ENCODE data around the gene TMEM220.

Gene TMEM220

DNA sequence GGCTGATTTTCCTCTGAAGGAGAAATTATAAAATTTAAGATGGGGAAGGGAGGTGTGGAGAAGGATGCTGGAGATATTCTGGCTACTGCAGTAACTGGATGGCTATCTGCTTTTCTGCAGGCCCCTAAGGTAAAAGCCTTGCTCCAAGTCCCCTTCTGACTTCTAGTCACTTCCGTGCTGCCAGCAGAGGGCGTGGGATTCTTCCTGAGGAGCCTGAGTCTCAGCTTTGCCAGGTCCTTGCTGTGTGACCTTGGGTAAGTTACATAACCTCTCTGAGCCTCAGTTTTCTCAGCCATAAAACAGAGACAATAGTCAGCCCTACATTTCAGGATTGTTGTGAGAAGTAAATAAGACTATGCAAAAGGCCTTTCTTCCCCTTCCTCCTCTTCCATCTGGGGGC lies 24.3 kb upstream of the TMEM220 start:
- Histone ChIP-seq H3K4me2 (ENCODE audit: low read depth, low read length) (no peak overlapping the region), H3K4me3 (ENCODE audit: low read length) (no peak overlapping the region), H3K9me2 (replicated peaks; ENCODE audit: insufficient read depth, low read length) (no peaks in the 10 kb centered on the region), H4K20me1 (ENCODE audit: insufficient read depth, low read length) (no peaks in the 10 kb centered on the region), H3K79me2 (ENCODE audit: low read length) (no peaks in the 10 kb centered on the region), H3K4me1 (ENCODE audit: low read length) (no peaks in the 10 kb centered on the region), H3K36me3 (replicated peaks; ENCODE audit: insufficient read depth, low read length) (no peaks in the 10 kb centered on the region), H3F3A (ENCODE audit: insufficient read depth, low read length) (no peaks in the 10 kb centered on the region), H3K27ac (ENCODE audit: low read length) (no peak overlapping the region), H2AFZ (ENCODE audit: low read length) (no peak overlapping the region), H3K9ac (ENCODE audit: low read length) (no peak overlapping the region), H3K27me3 (replicated peaks; ENCODE audit: insufficient read depth, low read length) (peaks cover 6% of the 10 kb centered on the region; the same call in 1 of the 2 replicates), H3K9me3 (replicated peaks; ENCODE audit: insufficient read depth, low read length) (no peaks in the 10 kb centered on the region)
- DNase-seq: peak; percentile 14
- TF ChIP-seq, protein P1, sequence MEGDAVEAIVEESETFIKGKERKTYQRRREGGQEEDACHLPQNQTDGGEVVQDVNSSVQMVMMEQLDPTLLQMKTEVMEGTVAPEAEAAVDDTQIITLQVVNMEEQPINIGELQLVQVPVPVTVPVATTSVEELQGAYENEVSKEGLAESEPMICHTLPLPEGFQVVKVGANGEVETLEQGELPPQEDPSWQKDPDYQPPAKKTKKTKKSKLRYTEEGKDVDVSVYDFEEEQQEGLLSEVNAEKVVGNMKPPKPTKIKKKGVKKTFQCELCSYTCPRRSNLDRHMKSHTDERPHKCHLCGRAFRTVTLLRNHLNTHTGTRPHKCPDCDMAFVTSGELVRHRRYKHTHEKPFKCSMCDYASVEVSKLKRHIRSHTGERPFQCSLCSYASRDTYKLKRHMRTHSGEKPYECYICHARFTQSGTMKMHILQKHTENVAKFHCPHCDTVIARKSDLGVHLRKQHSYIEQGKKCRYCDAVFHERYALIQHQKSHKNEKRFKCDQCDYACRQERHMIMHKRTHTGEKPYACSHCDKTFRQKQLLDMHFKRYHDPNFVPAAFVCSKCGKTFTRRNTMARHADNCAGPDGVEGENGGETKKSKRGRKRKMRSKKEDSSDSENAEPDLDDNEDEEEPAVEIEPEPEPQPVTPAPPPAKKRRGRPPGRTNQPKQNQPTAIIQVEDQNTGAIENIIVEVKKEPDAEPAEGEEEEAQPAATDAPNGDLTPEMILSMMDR (IDR thresholded peaks at IDR 0.05; ENCODE audit: low read length): peak; percentile 37
- TF ChIP-seq EZH2 (optimal IDR thresholded peaks at IDR 0.05; ENCODE audit: low read depth, low read length): no peak
- no peak for TF ChIP-seq EZH2phosphoT487 (IDR thresholded peaks at IDR 0.05; ENCODE audit: low read length)

GRCh38 chr17:10752696-10753095 lies 22.9 kb upstream of the TMEM220 start:
- Histone ChIP-seq H3K79me2 (ENCODE audit: low read length) (no peaks in the 10 kb centered on the region), H4K20me1 (ENCODE audit: insufficient read depth, low read length) (no peaks in the 10 kb centered on the region), H3K4me1 (ENCODE audit: low read length) (no peaks in the 10 kb centered on the region), H3K9me2 (replicated peaks; ENCODE audit: insufficient read depth, low read length) (no peaks in the 10 kb centered on the region), H3K4me3 (ENCODE audit: low read length) (no peak overlapping the region), H3K27me3 (replicated peaks; ENCODE audit: insufficient read depth, low read length) (peaks cover 6% of the 10 kb centered on the region; the same call in 1 of the 2 replicates), H3F3A (ENCODE audit: insufficient read depth, low read length) (no peaks in the 10 kb centered on the region), H3K9me3 (replicated peaks; ENCODE audit: insufficient read depth, low read length) (no peaks in the 10 kb centered on the region), H3K27ac (ENCODE audit: low read length) (no peak overlapping the region), H3K9ac (ENCODE audit: low read length) (no peak overlapping the region), H3K4me2 (ENCODE audit: low read depth, low read length) (no peak overlapping the region), H2AFZ (ENCODE audit: low read length) (no peak overlapping the region), H3K36me3 (replicated peaks; ENCODE audit: insufficient read depth, low read length) (no peaks in the 10 kb centered on the region)
- TF ChIP-seq EZH2 (optimal IDR thresholded peaks at IDR 0.05; ENCODE audit: low read depth, low read length): no peak
- TF ChIP-seq, protein P1 (IDR thresholded peaks at IDR 0.05; ENCODE audit: low read length): no peak
- no peak for TF ChIP-seq EZH2phosphoT487 (IDR thresholded peaks at IDR 0.05; ENCODE audit: low read length)
- no peak for DNase-seq

DNA sequence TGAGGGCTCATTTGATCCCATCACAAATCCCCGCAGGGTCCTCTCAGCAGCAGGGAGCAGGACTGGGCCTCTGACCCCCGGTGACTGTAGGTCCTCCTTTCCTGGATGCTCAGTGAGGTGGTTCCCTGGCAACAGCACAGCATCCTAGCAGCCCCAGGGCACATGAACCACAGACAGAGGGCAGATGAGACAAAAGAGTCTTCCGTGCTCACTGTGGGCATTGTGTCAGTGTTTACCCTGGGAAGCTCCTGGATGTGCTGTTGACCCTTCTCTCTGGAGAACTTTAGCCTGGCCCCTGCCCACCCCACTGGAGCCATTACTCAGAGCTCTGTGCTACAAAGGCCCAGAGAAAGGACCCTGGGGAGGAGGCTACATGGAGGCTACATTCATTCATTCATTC lies 21.7 kb upstream of the TMEM220 start:
- Histone ChIP-seq H3K9me2 (replicated peaks; ENCODE audit: insufficient read depth, low read length) (no peaks in the 10 kb centered on the region), H3K79me2 (ENCODE audit: low read length) (no peaks in the 10 kb centered on the region), H3K27ac (ENCODE audit: low read length) (no peak overlapping the region), H4K20me1 (ENCODE audit: insufficient read depth, low read length) (no peaks in the 10 kb centered on the region), H3K4me2 (ENCODE audit: low read depth, low read length) (no peak overlapping the region), H2AFZ (ENCODE audit: low read length) (no peak overlapping the region), H3K27me3 (replicated peaks; ENCODE audit: insufficient read depth, low read length) (peaks cover 6% of the 10 kb centered on the region; the same call in 1 of the 2 replicates), H3K4me1 (ENCODE audit: low read length) (no peaks in the 10 kb centered on the region), H3F3A (ENCODE audit: insufficient read depth, low read length) (no peaks in the 10 kb centered on the region), H3K9ac (ENCODE audit: low read length) (no peak overlapping the region), H3K36me3 (replicated peaks; ENCODE audit: insufficient read depth, low read length) (no peaks in the 10 kb centered on the region), H3K4me3 (ENCODE audit: low read length) (no peak overlapping the region), H3K9me3 (replicated peaks; ENCODE audit: insufficient read depth, low read length) (no peaks in the 10 kb centered on the region)
- TF ChIP-seq, protein P1 (IDR thresholded peaks at IDR 0.05; ENCODE audit: low read length): no peak
- TF ChIP-seq EZH2 (optimal IDR thresholded peaks at IDR 0.05; ENCODE audit: low read depth, low read length) (no peak), EZH2phosphoT487 (IDR thresholded peaks at IDR 0.05; ENCODE audit: low read length) (no peak)
- DNase-seq: no peak

Measured in MM.1S (cell line).